GM21515 (cell line): ENCODE measurements around the gene CPEB3.
"Not testable (repeated sequence)": the region's sequence is repeated elsewhere in the genome, so short reads cannot be mapped to it uniquely, and the experiment has no call there.

Source experiments
- ATAC-seq: cut with Tn5 transposase; IDR thresholded peaks from one replicate; pipeline ENCODE4 v1.9.1; 2021; ENCODE audit not compliant: unreplicated experiment

The CPEB3 gene

GRCh38 chr10:92047215-92047614, 243.7 kb downstream of the CPEB3 start:
- no peak for ATAC-seq

- no peak for ATAC-seq
Measured at GRCh38 chr10:92045641-92046106, 245.2 kb downstream of the CPEB3 start.

GRCh38 chr10:92042541-92042940, 248.3 kb downstream of the CPEB3 start:
- ATAC-seq = no peak

- no peak for ATAC-seq
Measured at GRCh38 chr10:92038949-92039348, 251.9 kb downstream of the CPEB3 start.

GRCh38 chr10:92033070-92033469, 257.8 kb downstream of the CPEB3 start:
- not testable (repeated sequence) for ATAC-seq

- no peak for ATAC-seq
Measured at GRCh38 chr10:92031580-92031979, 259.3 kb downstream of the CPEB3 start.

GRCh38 chr10:92027141-92027540, 263.7 kb downstream of the CPEB3 start:
- ATAC-seq = no peak

- not testable (repeated sequence) for ATAC-seq
Measured at GRCh38 chr10:92025340-92025739, 265.5 kb downstream of the CPEB3 start.

- no peak for ATAC-seq
Measured at GRCh38 chr10:92024700-92025099, 266.2 kb downstream of the CPEB3 start.

- no peak for ATAC-seq
Measured at GRCh38 chr10:92014620-92015019, 276.3 kb downstream of the CPEB3 start.

GRCh38 chr10:92011560-92012214, 279.2 kb downstream of the CPEB3 start:
- ATAC-seq = no peak

- ATAC-seq = no peak
Measured at GRCh38 chr10:92010047-92010735, 280.7 kb downstream of the CPEB3 start.

- no peak for ATAC-seq
Measured at GRCh38 chr10:92009445-92009844, 281.4 kb downstream of the CPEB3 start.

- no peak for ATAC-seq
Measured at GRCh38 chr10:92005978-92006377, 284.9 kb downstream of the CPEB3 start.

GRCh38 chr10:92003258-92003657, 287.6 kb downstream of the CPEB3 start:
- ATAC-seq = no peak

GRCh38 chr10:92001995-92002394, 288.9 kb downstream of the CPEB3 start:
- no peak for ATAC-seq

- ATAC-seq = no peak
Measured at GRCh38 chr10:92001581-92001980, 289.3 kb downstream of the CPEB3 start.
